H9 (cell line): ENCODE data around the gene RPL27. TPM values are rescaled to one million over a fixed set of nuclear protein-coding genes. Genes with fewer than 3 reads are reported as not detected.
A peak's percentile ranks its signal among the peaks of the same experiment; 100 is the strongest.

Source experiments
- DNase-seq: peaks from one replicate; pipeline ENCODE4 v3.0.0-alpha.2; 2017
- H2AFZ ChIP-seq: one replicate; pipeline ENCODE4 v1.6.1; 2013; ENCODE audit warnings: mild to moderate bottlenecking, low read length, control low read depth, moderate library complexity
- H2AK5ac ChIP-seq: 2 replicates; pipeline ENCODE4 v1.6.1; 2013; ENCODE audit warnings: low read length, control low read depth, mixed read lengths; ENCODE audit not compliant: insufficient read length
- H2BK120ac ChIP-seq: one replicate; pipeline ENCODE4 v1.6.1; 2013; ENCODE audit warnings: low read depth, mild to moderate bottlenecking, low read length, control low read depth, inconsistent platforms; ENCODE audit not compliant: poor library complexity, severe bottlenecking
- H2BK12ac ChIP-seq: 2 replicates; pipeline ENCODE4 v1.6.1; 2013; ENCODE audit warnings: low read length, control low read depth, mixed read lengths, low read depth; ENCODE audit not compliant: insufficient read length
- H2BK15ac ChIP-seq: 2 replicates; pipeline ENCODE4 v1.6.1; 2013; ENCODE audit warnings: low read depth, low read length, control low read depth
- H2BK20ac ChIP-seq: one replicate; pipeline ENCODE4 v1.6.1; 2013; ENCODE audit warnings: low read depth, mild to moderate bottlenecking, low read length, control low read depth, inconsistent platforms; ENCODE audit not compliant: poor library complexity, severe bottlenecking
- H2BK5ac ChIP-seq: 2 replicates; pipeline ENCODE4 v1.6.1; 2013; ENCODE audit warnings: low read length, control low read depth, mixed read lengths; ENCODE audit not compliant: insufficient read length
- H3K14ac ChIP-seq: 2 replicates; pipeline ENCODE4 v1.6.1; 2013; ENCODE audit warnings: low read length, control low read depth; ENCODE audit not compliant: insufficient read depth
- H3K18ac ChIP-seq: 2 replicates; pipeline ENCODE4 v1.6.1; 2013; ENCODE audit warnings: low read depth, mild to moderate bottlenecking, mixed read lengths, low read length, control low read depth; ENCODE audit not compliant: insufficient read length
- H3K23ac ChIP-seq: 2 replicates; pipeline ENCODE4 v1.6.1; 2013; ENCODE audit warnings: low read length, control low read depth, mixed read lengths, low read depth; ENCODE audit not compliant: insufficient read length
- H3K23me2 ChIP-seq: 2 replicates; pipeline ENCODE4 v1.6.1; 2013; ENCODE audit warnings: low read depth, mild to moderate bottlenecking, mixed read lengths, low read length, control low read depth; ENCODE audit not compliant: insufficient read length, poor library complexity, severe bottlenecking
- H3K27ac ChIP-seq: 2 replicates; pipeline ENCODE4 v1.5.1; 2013; ENCODE audit warnings: low read length, control low read depth, mixed read lengths, low read depth; ENCODE audit not compliant: insufficient read length
- H3K27me3 ChIP-seq: 2 replicates; pipeline ENCODE4 v1.6.1; 2013; ENCODE audit warnings: low read length, control low read depth, inconsistent platforms; ENCODE audit not compliant: insufficient read depth
- H3K4ac ChIP-seq: 2 replicates; pipeline ENCODE4 v1.6.1; 2013; ENCODE audit warnings: low read depth, mild to moderate bottlenecking, control low read depth, inconsistent platforms, low read length, moderate library complexity
- H3K4me1 ChIP-seq: 2 replicates; pipeline ENCODE4 v1.6.1; 2013; ENCODE audit warnings: low read length, control low read depth, inconsistent platforms; ENCODE audit not compliant: insufficient read depth
- H3K4me2 ChIP-seq: 2 replicates; pipeline ENCODE4 v1.6.1; 2013; ENCODE audit warnings: low read length, control low read depth, mixed read lengths; ENCODE audit not compliant: insufficient read length, insufficient read depth
- H3K56ac ChIP-seq: 2 replicates; pipeline ENCODE4 v1.6.1; 2013; ENCODE audit warnings: low read depth, mild to moderate bottlenecking, mixed read lengths, low read length, control low read depth; ENCODE audit not compliant: insufficient read length
- H3K79me1 ChIP-seq: 2 replicates; pipeline ENCODE4 v1.6.1; 2013; ENCODE audit warnings: low read depth, mild to moderate bottlenecking, moderate library complexity, low read length, control low read depth, inconsistent platforms; ENCODE audit not compliant: insufficient read depth, poor library complexity, severe bottlenecking
- H3K79me2 ChIP-seq: 2 replicates; pipeline ENCODE4 v1.6.1; 2013; ENCODE audit warnings: low read length, control low read depth, inconsistent platforms; ENCODE audit not compliant: insufficient read depth
- H3K9ac ChIP-seq: 2 replicates; pipeline ENCODE4 v1.6.1; 2013; ENCODE audit warnings: low read length, control low read depth, mixed read lengths; ENCODE audit not compliant: insufficient read length; ENCODE audit errors: extremely low read depth
- H3K9me3 ChIP-seq: one replicate; pipeline ENCODE4 v1.6.1; 2013; ENCODE audit warnings: low read depth, low read length, inconsistent platforms; ENCODE audit not compliant: control insufficient read depth
- H3T11ph ChIP-seq: one replicate; pipeline ENCODE4 v1.6.1; 2013; ENCODE audit warnings: mild to moderate bottlenecking, low read length, control low read depth, inconsistent platforms
- H4K20me1 ChIP-seq: one replicate; pipeline ENCODE4 v1.6.1; 2013; ENCODE audit not compliant: control insufficient read depth, insufficient read length, insufficient read depth
- H4K5ac ChIP-seq: 2 replicates; pipeline ENCODE4 v1.6.1; 2013; ENCODE audit warnings: low read depth, mild to moderate bottlenecking, mixed read lengths, low read length, control low read depth; ENCODE audit not compliant: insufficient read length
- H4K8ac ChIP-seq: replicated peaks from 2 replicates; pipeline ENCODE4 v1.6.1; 2013; ENCODE audit warnings: low read length, control low read depth, mixed read lengths, low read depth; ENCODE audit not compliant: insufficient read length
- H4K91ac ChIP-seq: 2 replicates; pipeline ENCODE4 v1.6.1; 2013; ENCODE audit warnings: low read depth, mild to moderate bottlenecking, moderate library complexity, mixed read lengths, low read length, control low read depth; ENCODE audit not compliant: insufficient read length
- H3K27ac Mint-ChIP-seq, 3 experiments: 2 replicates in 2 of 3; 3 replicates in 1 of 3; pipeline ENCODE4 v1.8.0; 2020 to 2021; ENCODE audit warnings: mixed read lengths in 3 of 3, mild to moderate bottlenecking in 1 of 3, moderate library complexity in 1 of 3
- H3K27me3 Mint-ChIP-seq: 2 replicates; pipeline ENCODE4 v1.8.0; 2021; ENCODE audit warnings: low read depth, mild to moderate bottlenecking, moderate library complexity, mixed read lengths
- H3K36me3 Mint-ChIP-seq, 3 experiments: 2 replicates in 2 of 3; 3 replicates in 1 of 3; pipeline ENCODE4 v1.8.0; 2020 to 2021; ENCODE audit warnings: low read depth in 3 of 3, mixed read lengths in 3 of 3; ENCODE audit not compliant: insufficient read depth in 1 of 3
- H3K4me1 Mint-ChIP-seq, 2 experiments: 2 replicates each; pipeline ENCODE4 v1.8.0; 2020; ENCODE audit warnings: mixed read lengths in 2 of 2
- H3K4me3 Mint-ChIP-seq, 2 experiments: 2 replicates in 1 of 2; 3 replicates in 1 of 2; pipeline ENCODE4 v1.8.0; 2020 to 2021; ENCODE audit warnings: mild to moderate bottlenecking in 2 of 2, mixed read lengths in 2 of 2, moderate library complexity in 1 of 2
- H3K9me3 Mint-ChIP-seq, 2 experiments: 2 replicates in 1 of 2; 3 replicates in 1 of 2; pipeline ENCODE4 v1.8.0; 2020; ENCODE audit warnings: mild to moderate bottlenecking in 2 of 2, mixed read lengths in 2 of 2, moderate library complexity in 1 of 2
- WGBS: extraction: QIAGEN DNeasy Blood & Tissue Kit; methylation state at CpG from one replicate; pipeline ENCODE4 v1.1.7; 2013; ENCODE audit warnings: missing lambda C conversion rate, low lambda C conversion rate, mixed read lengths; ENCODE audit not compliant: insufficient read length; ENCODE audit errors: extremely low coverage; 5-methylcytosine and 5-hydroxymethylcytosine counted together
- total RNA-seq: library from RNA; stranded (reverse); gene quantifications from 2 replicates; pipeline ENCODE4 v1.2.1, GENCODE V29; 2021
- TF ChIP-seq, protein P1 (sequence below): fragments of 200-600 bp; sonication (generic); conservative IDR thresholded peaks from 3 replicates; pipeline ENCODE4 v1.8.0; 2021; ENCODE audit warnings: antibody characterized with exemption, mild to moderate bottlenecking

RPL27 gene
- total RNA-seq, 1 experiment from 2014 or later: 1,514 TPM

DNA sequence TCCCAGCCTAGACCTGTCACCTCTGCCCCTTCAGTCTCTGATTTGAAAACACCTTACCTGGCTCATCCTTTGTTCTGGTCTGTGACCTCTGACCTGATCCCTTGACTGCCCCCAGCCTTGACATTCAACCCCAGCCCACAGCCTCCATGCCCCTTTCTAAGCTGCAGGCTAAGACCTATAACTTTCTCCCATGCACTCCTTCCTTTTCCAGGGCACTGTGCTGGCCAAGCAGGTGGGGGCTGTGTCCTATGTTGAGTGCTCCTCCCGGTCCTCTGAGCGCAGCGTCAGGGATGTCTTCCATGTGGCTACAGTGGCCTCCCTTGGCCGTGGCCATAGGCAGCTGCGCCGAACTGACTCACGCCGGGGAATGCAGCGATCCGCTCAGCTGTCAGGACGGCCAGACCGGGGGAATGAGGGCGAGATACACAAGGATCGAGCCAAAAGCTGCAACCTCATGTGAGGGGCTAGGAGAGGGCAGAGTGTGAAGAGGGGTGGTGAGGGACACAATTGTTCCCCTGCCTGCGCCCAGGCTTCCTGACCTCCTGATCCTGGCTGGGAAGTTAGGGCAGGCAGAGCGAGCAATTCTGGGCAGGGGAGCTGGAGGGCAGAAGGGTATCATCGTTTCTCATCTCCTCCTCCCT lies 30.1 kb downstream of the RPL27 start:
- TF ChIP-seq, protein P1, sequence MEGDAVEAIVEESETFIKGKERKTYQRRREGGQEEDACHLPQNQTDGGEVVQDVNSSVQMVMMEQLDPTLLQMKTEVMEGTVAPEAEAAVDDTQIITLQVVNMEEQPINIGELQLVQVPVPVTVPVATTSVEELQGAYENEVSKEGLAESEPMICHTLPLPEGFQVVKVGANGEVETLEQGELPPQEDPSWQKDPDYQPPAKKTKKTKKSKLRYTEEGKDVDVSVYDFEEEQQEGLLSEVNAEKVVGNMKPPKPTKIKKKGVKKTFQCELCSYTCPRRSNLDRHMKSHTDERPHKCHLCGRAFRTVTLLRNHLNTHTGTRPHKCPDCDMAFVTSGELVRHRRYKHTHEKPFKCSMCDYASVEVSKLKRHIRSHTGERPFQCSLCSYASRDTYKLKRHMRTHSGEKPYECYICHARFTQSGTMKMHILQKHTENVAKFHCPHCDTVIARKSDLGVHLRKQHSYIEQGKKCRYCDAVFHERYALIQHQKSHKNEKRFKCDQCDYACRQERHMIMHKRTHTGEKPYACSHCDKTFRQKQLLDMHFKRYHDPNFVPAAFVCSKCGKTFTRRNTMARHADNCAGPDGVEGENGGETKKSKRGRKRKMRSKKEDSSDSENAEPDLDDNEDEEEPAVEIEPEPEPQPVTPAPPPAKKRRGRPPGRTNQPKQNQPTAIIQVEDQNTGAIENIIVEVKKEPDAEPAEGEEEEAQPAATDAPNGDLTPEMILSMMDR: no peak
- no peak overlapping the region for H2AK5ac ChIP-seq

More for the DNA sequence above, 30.1 kb downstream of the RPL27 start:
- Histone ChIP-seq H3K79me1 (no peaks in the 10 kb centered on the region), H3T11ph (no peak overlapping the region), H2BK120ac (no peak overlapping the region), H4K5ac (no peak overlapping the region), H3K9me3 (no peaks in the 10 kb centered on the region), H3K14ac (no peak overlapping the region), H2BK12ac (no peak overlapping the region), H2AFZ (no peak overlapping the region), H2BK5ac (no peak overlapping the region), H3K23ac (no peak overlapping the region), H3K4me1 (peaks cover 10% of the 10 kb centered on the region; the same call in 1 of the 2 replicates), H3K18ac (no peak overlapping the region), H3K79me2 (no peaks in the 10 kb centered on the region), H4K20me1 (no peaks in the 10 kb centered on the region), H3K27me3 (no peaks in the 10 kb centered on the region), H2BK15ac (no peak overlapping the region), H4K91ac (no peak overlapping the region), H3K56ac (no peak overlapping the region), H2BK20ac (no peak overlapping the region), H3K4me2 (no peak overlapping the region), H3K27ac (no peak overlapping the region), H3K23me2 (peaks cover 12% of the 10 kb centered on the region), H3K4ac (no peak overlapping the region), H3K9ac (no peak overlapping the region), H4K8ac (no peak overlapping the region)
- H3K9me3 Mint-ChIP-seq: no peaks in the 10 kb centered on the region
- H3K27ac Mint-ChIP-seq: peak overlapping the region; percentile 76 to 90 (median 85)
- peaks cover 48 to 60% of the 10 kb centered on the region in 2 experiments for H3K4me1 Mint-ChIP-seq
- H3K36me3 Mint-ChIP-seq: peaks cover 10 to 30% (median 25%) of the 10 kb centered on the region in 3 experiments; a peak in 6 of 7 replicates
- no CpG with 5 or more reads among the region's 17 CpGs for WGBS
- no peaks in the 10 kb centered on the region for H3K27me3 Mint-ChIP-seq
- H3K4me3 Mint-ChIP-seq: peak overlapping the region; percentile 50 to 67; a peak in 4 of 5 replicates
- no peak for DNase-seq
